ENCODE results near the gene SCART1.

- TF ChIP-seq CTCF (IDR thresholded peaks at IDR 0.05) (no peak), POLR2A (IDR thresholded peaks at IDR 0.05) (no peak), POLR2AphosphoS5 (IDR thresholded peaks at IDR 0.05) (no peak)
Measured at GRCh38 chr10:133481086-133481643, 27.4 kb downstream of the SCART1 start.

All from prostate gland (tissue), 2 donors.